HepG2 (cell line): ENCODE measurements around the gene TOP3B.

Experiments used
- EZH2 ChIP-seq: conservative IDR thresholded peaks from 2 replicates; pipeline ENCODE4 v1.6.1; 2012; ENCODE audit warnings: mild to moderate bottlenecking, low read depth, low read length, moderate library complexity
- FOXK2 ChIP-seq: fragments of 450-650 bp; IDR thresholded peaks from 2 replicates; pipeline ENCODE4 v1.6.1; 2016
- FOXM1 ChIP-seq: sonication (generic); formaldehyde crosslinking; IDR thresholded peaks from 2 replicates; pipeline ENCODE4 v1.5.0; 2020; ENCODE audit warnings: missing genetic modification reagents
- HOXA7 ChIP-seq: sonication (generic); formaldehyde crosslinking; IDR thresholded peaks from 2 replicates; pipeline ENCODE4 v1.8.1; 2022; ENCODE audit warnings: mild to moderate bottlenecking, missing genetic modification reagents, moderate library complexity
- MEF2D ChIP-seq: sonication (generic); formaldehyde crosslinking; IDR thresholded peaks from 2 replicates; pipeline ENCODE4 v1.5.1; 2020; ENCODE audit warnings: mild to moderate bottlenecking, missing genetic modification reagents
- MEIS2 ChIP-seq: sonication (generic); formaldehyde crosslinking; IDR thresholded peaks from 2 replicates; pipeline ENCODE4 v1.9.0; 2021; ENCODE audit warnings: mild to moderate bottlenecking, missing genetic modification reagents
- RARA ChIP-seq: IDR thresholded peaks from 2 replicates; pipeline ENCODE4 v1.6.1; 2016; ENCODE audit warnings: missing genetic modification reagents, missing compliant biosample characterization
- SATB2 ChIP-seq: sonication (generic); formaldehyde crosslinking; IDR thresholded peaks from 2 replicates; pipeline ENCODE4 v1.5.0; 2020; ENCODE audit warnings: missing genetic modification reagents
- ZNF34 ChIP-seq: sonication (generic); formaldehyde crosslinking; IDR thresholded peaks from 2 replicates; pipeline ENCODE4 v1.4.0; 2020; ENCODE audit warnings: mild to moderate bottlenecking, missing genetic modification reagents, borderline replicate concordance

DNA sequence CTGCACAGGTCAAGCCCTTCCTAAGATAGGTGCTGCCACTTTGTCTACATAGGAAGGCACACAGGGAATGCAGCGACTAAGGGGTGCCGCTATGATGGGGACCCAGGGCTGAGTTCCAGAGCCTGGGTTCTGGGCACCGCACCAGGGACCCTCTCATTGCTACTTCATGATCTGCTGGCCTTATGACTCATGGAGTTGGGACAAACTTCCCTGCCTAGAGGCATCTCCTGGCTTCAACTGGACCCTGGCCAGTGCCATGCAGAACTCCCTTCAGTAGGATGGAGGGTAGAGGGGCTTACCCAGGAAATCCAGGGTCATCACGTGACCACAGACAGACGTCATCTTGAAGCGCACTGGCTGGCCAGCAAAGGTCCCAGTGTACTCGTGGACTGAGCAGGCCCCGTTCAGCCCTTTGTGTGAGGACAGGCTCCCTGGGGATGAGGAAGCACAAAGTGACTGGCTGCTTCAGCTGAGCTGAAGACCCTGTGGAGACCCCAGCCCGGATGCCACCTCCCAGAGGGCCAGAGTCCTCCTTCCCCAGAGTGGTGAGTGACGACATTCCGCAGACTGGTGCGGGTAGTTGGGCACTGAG is 8.4 kb downstream of the TOP3B start:
- TF ChIP-seq MEIS2 (CRISPR knock-in tag) (no peak), RARA (CRISPR knock-in tag) (no peak), EZH2 (no peak), FOXM1 (no peak), MEF2D (CRISPR knock-in tag) (no peak), FOXK2 (no peak), HOXA7 (CRISPR knock-in tag) (no peak), SATB2 (CRISPR knock-in tag) (no peak), ZNF34 (no peak)
